HG03064 (cell line): Measurements from ENCODE around the gene DLK1.

Source experiments
- ATAC-seq: cut with Tn5 transposase; IDR thresholded peaks from one replicate; pipeline ENCODE4 v1.9.1; 2021; ENCODE audit warnings: low read depth; ENCODE audit not compliant: unreplicated experiment

Gene DLK1

DNA sequence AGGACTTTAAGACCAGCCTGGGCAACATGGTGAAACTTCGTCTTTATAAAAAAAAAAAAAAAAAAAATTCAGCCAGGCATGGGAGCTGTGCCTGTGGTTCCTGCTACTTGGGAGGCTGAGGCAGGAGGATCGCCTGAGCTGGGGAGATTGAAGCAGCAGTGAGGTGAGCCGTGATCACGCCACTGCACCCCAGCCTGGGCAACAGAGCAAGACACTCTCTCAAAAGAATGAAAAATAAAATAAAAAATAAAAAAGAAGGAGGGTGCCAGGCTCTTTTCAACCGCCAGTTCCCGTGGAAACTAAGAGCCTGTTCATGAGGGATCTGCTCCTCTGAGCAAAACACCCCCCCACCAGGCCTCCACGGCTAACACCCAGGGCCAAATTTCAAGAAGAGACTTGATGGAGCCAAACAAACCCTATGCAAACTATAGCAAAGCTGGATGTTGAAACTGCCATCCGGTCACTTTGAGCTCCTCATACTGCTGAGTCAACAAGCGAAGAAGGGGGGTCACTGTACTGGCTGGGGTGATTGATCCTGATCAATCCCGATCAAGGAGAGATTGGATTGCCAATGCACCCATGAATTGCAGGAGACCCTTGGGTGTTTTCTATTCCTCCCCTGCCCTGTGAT lies 23.4 kb downstream of the DLK1 start:
- ATAC-seq, result no peak

DNA sequence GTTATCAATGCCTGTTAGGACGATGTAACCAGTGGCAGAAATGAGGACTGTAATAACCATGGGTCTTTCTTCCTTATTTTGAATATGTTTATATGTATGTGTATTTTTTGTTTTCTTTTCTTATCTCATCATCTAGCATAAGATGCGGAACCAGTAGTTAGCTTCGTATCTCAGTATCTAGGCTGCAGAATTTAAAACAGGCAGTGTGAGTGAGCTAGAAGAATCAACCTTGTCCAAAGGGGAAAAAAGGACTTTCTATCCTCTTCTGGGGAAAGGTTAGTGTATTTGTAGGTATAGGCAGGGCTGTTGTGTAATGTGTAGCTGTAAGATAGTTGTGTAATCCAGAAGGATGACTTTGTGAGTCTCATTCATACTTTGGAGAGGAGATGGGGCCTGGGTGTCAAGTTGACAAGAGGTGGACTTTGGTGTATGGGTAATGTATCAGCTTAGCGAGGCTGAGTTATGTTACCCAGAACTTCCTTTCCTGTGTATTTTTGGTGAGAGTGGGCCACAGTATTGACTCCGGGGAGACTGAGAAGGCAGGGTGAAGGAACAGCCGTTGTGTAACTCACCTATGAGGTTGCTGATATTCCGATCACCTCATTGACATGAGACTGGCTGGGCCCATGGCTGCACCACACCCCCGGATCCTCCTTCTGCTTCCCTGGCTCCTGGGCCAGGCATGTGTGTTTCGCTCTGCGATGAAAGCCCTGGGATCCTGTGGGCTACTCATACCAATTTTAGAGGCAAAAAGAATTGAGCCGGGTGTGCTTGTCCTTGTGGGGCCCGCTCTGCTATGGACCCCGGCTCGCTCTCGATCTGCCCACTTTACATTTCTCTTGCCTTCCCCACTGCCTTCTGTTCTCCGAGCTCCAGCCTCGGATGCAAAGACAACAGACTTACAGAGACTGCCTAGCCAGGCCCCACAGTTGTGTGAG lies 24.3 kb downstream of the DLK1 start:
- ATAC-seq, result no peak

GRCh38 chr14:100754020-100754419 lies 27.3 kb downstream of the DLK1 start:
- ATAC-seq, result no peak

DNA sequence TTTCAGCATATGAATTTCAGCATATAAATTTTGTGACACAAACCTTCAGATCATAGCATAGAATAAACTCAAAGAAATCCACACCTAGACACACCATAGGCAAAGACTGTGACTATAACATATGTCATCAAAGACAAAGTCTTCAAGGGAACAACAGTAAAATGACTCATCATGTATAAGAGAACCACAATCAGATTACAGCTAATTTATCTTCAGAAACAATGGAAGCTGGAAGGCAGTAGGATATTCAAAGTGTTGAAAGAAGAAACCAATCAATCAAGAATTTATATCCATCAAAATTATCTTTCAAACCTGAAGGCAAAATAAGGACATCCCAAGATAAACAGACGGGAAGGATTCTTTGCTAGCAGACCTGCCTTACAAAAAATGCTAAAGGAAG lies 29.0 kb downstream of the DLK1 start:
- ATAC-seq, result no peak

- ATAC-seq, result no peak
Observed at GRCh38 chr14:100761481-100761880, 34.8 kb downstream of the DLK1 start.

DNA sequence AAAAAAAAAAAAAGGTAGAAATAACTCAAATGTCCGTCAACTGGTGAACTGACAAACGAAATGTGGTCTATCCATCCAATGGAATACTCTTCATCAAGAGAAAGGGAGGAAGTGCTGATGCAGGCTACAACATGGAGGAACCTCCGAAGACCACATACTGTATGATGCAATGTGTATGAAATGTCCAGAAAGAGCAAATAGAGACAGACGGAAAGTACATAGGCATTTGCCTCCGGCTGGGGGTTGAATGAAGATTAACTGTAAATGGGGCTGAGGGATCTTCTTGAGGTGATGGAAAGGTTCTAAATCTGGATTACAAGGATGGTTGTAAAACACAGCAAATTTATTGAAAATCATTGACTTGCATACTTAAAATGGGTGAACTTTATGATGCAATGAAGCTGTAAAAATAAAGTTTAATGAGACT lies 35.4 kb downstream of the DLK1 start:
- no peak for ATAC-seq

GRCh38 chr14:100762901-100763300 lies 36.2 kb downstream of the DLK1 start:
- no peak for ATAC-seq

GRCh38 chr14:100764471-100765115 lies 37.9 kb downstream of the DLK1 start:
- no peak for ATAC-seq

- ATAC-seq, result no peak
Observed at GRCh38 chr14:100765296-100765695, 38.6 kb downstream of the DLK1 start.

GRCh38 chr14:100765991-100766390 lies 39.3 kb downstream of the DLK1 start:
- ATAC-seq, result no peak

GRCh38 chr14:100767003-100767787 lies 40.5 kb downstream of the DLK1 start:
- no peak for ATAC-seq

GRCh38 chr14:100767788-100768536 lies 41.3 kb downstream of the DLK1 start:
- no peak for ATAC-seq

- no peak for ATAC-seq
Observed at GRCh38 chr14:100769035-100769939, 42.6 kb downstream of the DLK1 start.

DNA sequence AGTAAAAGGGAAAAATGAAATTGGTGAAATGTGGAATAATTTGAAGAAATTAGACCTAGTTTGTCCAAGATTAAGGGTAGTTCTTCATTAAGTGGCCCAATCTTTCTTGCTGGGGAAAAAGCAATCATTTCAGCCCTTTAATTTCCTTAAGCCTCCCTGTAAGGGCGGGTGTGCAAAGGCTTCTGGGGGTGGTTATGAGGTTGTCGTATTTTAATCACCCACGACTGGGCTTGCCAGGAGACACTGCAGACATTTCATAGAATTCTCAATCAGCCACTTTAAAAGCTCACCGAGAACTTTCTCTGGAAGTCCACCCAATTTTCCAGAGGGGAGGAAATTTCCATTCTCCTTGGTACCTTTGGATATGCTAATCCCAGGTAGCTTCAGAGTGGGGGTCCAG lies 43.4 kb downstream of the DLK1 start:
- ATAC-seq, result no peak

DNA sequence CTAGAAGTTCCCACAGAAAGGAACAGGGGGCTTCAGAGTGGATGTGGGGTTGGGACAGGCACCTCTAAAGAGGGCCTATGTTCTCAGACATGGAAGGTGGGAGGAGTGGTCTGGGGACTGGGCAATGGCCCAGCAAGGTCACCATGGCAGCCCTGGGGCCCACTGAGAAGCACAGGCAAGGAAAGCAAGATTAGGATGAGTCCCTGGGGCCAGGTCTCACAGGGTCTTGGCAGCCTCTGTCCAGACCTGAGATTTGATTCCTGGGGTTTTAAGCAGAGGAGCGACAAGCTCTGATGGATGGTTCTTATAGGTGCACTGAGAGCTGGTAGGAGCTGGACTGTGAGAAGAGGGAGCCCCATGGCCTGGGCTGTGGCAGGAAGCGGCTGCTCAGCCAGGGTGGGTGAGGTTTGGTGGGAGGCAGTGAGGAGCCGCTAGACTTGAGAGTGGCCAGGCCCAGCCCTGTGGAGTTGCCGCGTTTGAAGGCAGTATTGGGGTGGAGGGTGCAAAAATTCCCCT lies 44.0 kb downstream of the DLK1 start:
- no peak for ATAC-seq

- no peak for ATAC-seq
Observed at GRCh38 chr14:100771121-100771800, 44.6 kb downstream of the DLK1 start.

DNA sequence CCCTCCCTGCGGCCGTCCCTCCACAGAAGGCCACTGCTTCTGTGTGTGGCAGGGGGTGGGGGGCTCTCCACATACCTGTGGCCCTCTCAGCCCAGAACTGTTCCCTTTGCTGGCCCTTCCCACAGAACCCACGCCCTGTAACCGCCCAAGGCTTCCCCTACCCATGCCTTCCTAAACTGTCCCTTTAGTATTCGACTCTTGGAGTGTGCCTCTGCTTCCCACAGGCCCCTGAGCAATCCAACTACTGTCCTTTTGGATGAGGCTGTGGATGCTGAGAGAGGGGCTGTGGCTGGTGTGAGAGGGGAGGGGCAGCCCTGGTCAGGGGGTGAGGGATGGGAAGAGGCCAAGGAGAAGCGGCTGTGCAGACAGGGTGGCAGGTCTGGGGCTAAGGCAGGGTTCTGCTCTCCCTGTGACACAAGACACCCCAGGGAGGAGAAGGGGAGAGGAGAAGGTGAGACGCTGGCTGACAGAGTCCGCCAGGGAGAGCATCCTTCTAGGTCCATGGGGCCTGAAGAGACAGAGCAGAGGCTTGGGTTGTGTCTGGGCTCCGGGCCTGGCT lies 46.0 kb downstream of the DLK1 start:
- no peak for ATAC-seq
